ENCODE data around the gene ATP11B.

DNA sequence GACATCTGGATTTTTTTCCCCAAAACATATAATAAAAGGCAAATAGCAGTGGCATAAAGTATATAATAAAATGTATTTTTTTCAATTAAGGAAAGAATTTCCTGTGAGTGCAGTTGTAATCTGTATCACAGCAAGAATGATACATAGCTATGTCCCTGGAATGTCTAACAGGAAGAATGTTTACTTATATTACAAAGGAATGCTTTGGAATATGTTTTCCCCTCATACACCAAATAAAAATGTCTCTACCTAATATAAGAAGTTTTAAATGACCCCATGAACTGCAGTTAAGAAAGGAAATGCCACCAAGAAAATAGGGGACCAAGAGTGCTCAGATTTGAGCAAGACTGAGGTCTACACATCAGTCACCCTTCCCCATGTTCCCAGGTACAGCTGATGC lies 38.0 kb upstream of the ATP11B start:
- TF ChIP-seq GABPA (IDR thresholded peaks at IDR 0.05; ENCODE audit: borderline replicate concordance, insufficient read depth, low read length) (no peak), CHD2 (IDR thresholded peaks at IDR 0.05; ENCODE audit: low read length) (no peak), POLR2A (IDR thresholded peaks at IDR 0.05; ENCODE audit: control extremely low read depth in 1 of 2, low read depth in 2 of 2, low read length in 2 of 2) (no peak), KDM4A (IDR thresholded peaks at IDR 0.05; ENCODE audit: low read depth, low read length, severe bottlenecking) (no peak), JUND (IDR thresholded peaks at IDR 0.05; ENCODE audit: low read length) (no peak), POLR2AphosphoS5 (IDR thresholded peaks at IDR 0.05; ENCODE audit: low read depth, low read length) (no peak), EZH2 (IDR thresholded peaks at IDR 0.05; ENCODE audit: low read depth, low read length, severe bottlenecking) (no peak), BRCA1 (IDR thresholded peaks at IDR 0.05; ENCODE audit: low read depth, low read length) (no peak), YY1 (IDR thresholded peaks at IDR 0.05; ENCODE audit: low read depth, low read length) (no peak), NRF1 (IDR thresholded peaks at IDR 0.05; ENCODE audit: low read depth, low read length) (no peak)
- TF ChIP-seq, protein P1, sequence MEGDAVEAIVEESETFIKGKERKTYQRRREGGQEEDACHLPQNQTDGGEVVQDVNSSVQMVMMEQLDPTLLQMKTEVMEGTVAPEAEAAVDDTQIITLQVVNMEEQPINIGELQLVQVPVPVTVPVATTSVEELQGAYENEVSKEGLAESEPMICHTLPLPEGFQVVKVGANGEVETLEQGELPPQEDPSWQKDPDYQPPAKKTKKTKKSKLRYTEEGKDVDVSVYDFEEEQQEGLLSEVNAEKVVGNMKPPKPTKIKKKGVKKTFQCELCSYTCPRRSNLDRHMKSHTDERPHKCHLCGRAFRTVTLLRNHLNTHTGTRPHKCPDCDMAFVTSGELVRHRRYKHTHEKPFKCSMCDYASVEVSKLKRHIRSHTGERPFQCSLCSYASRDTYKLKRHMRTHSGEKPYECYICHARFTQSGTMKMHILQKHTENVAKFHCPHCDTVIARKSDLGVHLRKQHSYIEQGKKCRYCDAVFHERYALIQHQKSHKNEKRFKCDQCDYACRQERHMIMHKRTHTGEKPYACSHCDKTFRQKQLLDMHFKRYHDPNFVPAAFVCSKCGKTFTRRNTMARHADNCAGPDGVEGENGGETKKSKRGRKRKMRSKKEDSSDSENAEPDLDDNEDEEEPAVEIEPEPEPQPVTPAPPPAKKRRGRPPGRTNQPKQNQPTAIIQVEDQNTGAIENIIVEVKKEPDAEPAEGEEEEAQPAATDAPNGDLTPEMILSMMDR (IDR thresholded peaks at IDR 0.05; ENCODE audit: control extremely low read depth in 1 of 3, insufficient read depth in 1 of 3, low read depth in 1 of 3, low read length in 3 of 3), result no peak
- TF ChIP-seq, protein P2, sequence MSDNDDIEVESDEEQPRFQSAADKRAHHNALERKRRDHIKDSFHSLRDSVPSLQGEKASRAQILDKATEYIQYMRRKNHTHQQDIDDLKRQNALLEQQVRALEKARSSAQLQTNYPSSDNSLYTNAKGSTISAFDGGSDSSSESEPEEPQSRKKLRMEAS (IDR thresholded peaks at IDR 0.05), result no peak

Data from H1 (cell line).